GM21576 (cell line): ENCODE data around the gene CDY1B.
"Not testable (repeated sequence)": the region's sequence is repeated elsewhere in the genome, so short reads cannot be mapped to it uniquely, and the experiment has no call there.

Experiments used
- ATAC-seq: cut with Tn5 transposase; IDR thresholded peaks from one replicate; pipeline ENCODE4 v1.9.1; 2021; ENCODE audit warnings: mild to moderate bottlenecking, moderate library complexity; ENCODE audit not compliant: unreplicated experiment

Gene CDY1B, protein sequence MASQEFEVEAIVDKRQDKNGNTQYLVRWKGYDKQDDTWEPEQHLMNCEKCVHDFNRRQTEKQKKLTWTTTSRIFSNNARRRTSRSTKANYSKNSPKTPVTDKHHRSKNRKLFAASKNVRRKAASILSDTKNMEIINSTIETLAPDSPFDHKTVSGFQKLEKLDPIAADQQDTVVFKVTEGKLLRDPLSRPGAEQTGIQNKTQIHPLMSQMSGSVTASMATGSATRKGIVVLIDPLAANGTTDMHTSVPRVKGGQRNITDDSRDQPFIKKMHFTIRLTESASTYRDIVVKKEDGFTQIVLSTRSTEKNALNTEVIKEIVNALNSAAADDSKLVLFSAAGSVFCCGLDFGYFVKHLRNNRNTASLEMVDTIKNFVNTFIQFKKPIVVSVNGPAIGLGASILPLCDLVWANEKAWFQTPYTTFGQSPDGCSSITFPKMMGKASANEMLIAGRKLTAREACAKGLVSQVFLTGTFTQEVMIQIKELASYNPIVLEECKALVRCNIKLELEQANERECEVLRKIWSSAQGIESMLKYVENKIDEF

GRCh38 chrY:24047919-24048318 is at the start of gene CDY1B:
TSS of gene CDY1B (minus strand) at chrY:24048019. CDS start at chrY:24047688, 331 bp downstream.
- ATAC-seq: not testable (repeated sequence)

DNA sequence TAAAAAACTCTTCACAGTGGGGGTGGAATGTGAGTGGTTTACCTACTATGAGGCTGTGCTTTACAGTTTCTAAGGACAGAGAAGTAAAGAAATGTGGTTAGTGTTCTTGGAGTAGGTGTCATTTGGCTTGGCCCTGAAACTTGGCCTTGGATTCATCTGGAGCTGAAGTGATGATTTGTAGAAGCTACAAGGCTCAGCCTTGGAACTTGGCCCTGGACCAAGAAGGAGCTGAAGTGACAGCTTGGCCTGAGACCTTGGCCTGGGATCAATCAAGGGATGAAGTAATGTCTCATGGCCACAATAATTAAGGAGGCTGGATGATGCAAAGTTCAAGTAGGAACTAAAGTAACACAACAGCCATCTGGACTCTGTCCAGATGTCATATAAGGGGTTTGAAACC is 1.7 kb upstream of the CDY1B start:
- not testable (repeated sequence) for ATAC-seq

DNA sequence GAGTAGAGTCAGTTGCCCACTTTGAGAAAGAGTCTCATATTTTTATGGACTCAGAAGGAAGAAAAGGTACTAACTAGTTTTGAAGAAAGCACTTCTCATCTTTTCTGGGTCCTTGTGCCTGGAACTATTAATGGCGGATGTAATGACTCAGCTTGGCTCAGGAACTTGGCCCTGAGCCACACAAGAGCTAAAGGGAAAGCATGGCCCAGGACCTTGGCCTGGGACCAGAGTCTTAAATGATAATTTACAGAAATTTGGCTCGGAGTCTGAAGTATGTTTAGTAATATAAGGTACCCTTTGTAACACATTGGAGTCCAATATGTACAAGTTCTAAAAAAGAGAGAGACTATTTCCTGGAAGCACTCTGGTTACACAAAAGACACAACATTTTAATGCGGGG is 4.6 kb downstream of the CDY1B start:
- not testable (repeated sequence) for ATAC-seq

- not testable (repeated sequence) for ATAC-seq
Measured at GRCh38 chrY:24039008-24039718, 8.7 kb downstream of the CDY1B start.

DNA sequence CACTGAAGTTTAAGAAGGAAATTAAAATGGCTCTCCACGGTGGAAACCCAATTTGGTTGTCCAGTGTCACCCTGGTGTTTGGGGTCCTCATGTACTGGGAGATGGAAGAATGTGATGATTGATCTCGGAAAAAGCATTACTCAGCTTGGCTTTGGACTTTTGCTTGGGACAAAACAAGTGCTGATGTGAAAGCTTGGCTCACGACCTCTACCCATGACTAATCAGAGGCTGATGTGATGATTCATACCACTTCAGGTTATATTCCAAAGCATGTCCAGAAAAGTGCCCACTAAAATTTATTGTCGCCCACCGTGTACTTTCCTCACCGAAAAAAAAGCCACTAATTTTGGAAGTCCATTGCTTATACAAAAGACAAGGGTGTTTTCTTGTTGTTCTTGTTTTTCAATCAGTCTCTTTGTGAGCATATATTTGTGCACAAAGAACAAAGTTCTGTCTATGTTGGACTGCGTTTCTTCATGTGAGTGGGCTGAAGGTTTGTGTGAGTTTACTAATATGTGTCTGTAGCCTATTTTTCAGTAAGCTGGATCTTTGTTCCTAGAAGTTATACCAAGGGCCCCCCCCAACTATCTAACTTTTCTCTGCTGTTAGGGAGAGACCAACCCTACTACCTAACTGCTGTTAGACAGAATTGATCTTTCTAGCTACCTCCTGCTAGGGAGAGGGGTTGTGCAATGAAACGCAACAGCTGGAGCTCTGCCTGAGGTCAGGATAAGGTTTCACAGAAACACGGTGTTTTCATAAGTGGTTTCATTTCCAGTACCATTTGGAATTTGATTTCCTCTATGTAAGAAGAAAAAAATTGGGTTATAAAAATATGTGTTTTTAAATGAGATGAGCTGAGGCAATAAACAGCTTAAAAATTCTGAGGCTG is 21.4 kb downstream of the CDY1B start:
- not testable (repeated sequence) for ATAC-seq
